Activated CD4-positive, alpha-beta T cell treated with anti-CD3 and anti-CD28 coated beads, Interleukin-2, amount 50 U/mL, for 4 hours (primary cell): Measurements from ENCODE around the gene ERVFRD-1.

Experiments
- DNase-seq, 2 experiments: peaks; one replicate each; pipeline ENCODE4 v3.0.0-alpha.2; 2020

Gene ERVFRD-1

GRCh38 chr6:11110921-11111768, at the start of gene ERVFRD-1:
TSS of gene ERVFRD-1 (minus strand) at chr6:11111725. CDS start at chr6:11105310, 6,415 bp downstream.
- DNase-seq = no peak

- DNase-seq = no peak
Observed at GRCh38 chr6:11160199-11160598, 48.7 kb upstream of the ERVFRD-1 start.

- no peak for DNase-seq
Observed at GRCh38 chr6:11155589-11155988, 44.1 kb upstream of the ERVFRD-1 start.

- DNase-seq = no peak
Observed at GRCh38 chr6:11153447-11153846, 41.9 kb upstream of the ERVFRD-1 start.

- DNase-seq = no peak
Observed at GRCh38 chr6:11152581-11152980, 41.1 kb upstream of the ERVFRD-1 start.

- no peak for DNase-seq
Observed at GRCh38 chr6:11151488-11151887, 40.0 kb upstream of the ERVFRD-1 start.

GRCh38 chr6:11149551-11149950, 38.0 kb upstream of the ERVFRD-1 start:
- no peak for DNase-seq

GRCh38 chr6:11146117-11146826, 34.7 kb upstream of the ERVFRD-1 start:
- no peak for DNase-seq

- peak; percentile 69 to 70 for DNase-seq
Observed at GRCh38 chr6:11144393-11144851, 32.9 kb upstream of the ERVFRD-1 start.

GRCh38 chr6:11143394-11144371, 32.2 kb upstream of the ERVFRD-1 start:
- DNase-seq = no peak

- DNase-seq = no peak
Observed at GRCh38 chr6:11142296-11143027, 30.9 kb upstream of the ERVFRD-1 start.

- DNase-seq = no peak
Observed at GRCh38 chr6:11141295-11141694, 29.8 kb upstream of the ERVFRD-1 start.

- no peak for DNase-seq
Observed at GRCh38 chr6:11140056-11140455, 28.5 kb upstream of the ERVFRD-1 start.

- DNase-seq = no peak
Observed at GRCh38 chr6:11139051-11139960, 27.8 kb upstream of the ERVFRD-1 start.

GRCh38 chr6:11136809-11137208, 25.3 kb upstream of the ERVFRD-1 start:
- DNase-seq = no peak

- no peak for DNase-seq
Observed at GRCh38 chr6:11133281-11133680, 21.8 kb upstream of the ERVFRD-1 start.

- no peak for DNase-seq
Observed at GRCh38 chr6:11132194-11132888, 20.8 kb upstream of the ERVFRD-1 start.

GRCh38 chr6:11130605-11131004, 19.1 kb upstream of the ERVFRD-1 start:
- DNase-seq = no peak

GRCh38 chr6:11129908-11130565, 18.5 kb upstream of the ERVFRD-1 start:
- no peak for DNase-seq

GRCh38 chr6:11128608-11129007, 17.1 kb upstream of the ERVFRD-1 start:
- DNase-seq = no peak
